Muscle of arm (tissue), 12 donors: ENCODE data around the gene ADARB2. TPM values are rescaled to one million over a fixed set of nuclear protein-coding genes. Genes with fewer than 3 reads are reported as not detected.

Source experiments
- DNase-seq: peaks from one replicate; pipeline ENCODE4 v3.0.0-alpha.2; 2013
- polyA plus RNA-seq, 12 donors: library from polyadenylated mRNA; unstranded; fragments of 120-200 nt; gene quantifications; one replicate each; pipeline ENCODE4 v1.2.1, GENCODE V29; 2013; ENCODE audit not compliant: insufficient read length in 12 of 12

ADARB2 gene
- polyA plus RNA-seq, 12 donors, result 0.07 to 0.48 (median 0.32) TPM; not detected in 2

DNA sequence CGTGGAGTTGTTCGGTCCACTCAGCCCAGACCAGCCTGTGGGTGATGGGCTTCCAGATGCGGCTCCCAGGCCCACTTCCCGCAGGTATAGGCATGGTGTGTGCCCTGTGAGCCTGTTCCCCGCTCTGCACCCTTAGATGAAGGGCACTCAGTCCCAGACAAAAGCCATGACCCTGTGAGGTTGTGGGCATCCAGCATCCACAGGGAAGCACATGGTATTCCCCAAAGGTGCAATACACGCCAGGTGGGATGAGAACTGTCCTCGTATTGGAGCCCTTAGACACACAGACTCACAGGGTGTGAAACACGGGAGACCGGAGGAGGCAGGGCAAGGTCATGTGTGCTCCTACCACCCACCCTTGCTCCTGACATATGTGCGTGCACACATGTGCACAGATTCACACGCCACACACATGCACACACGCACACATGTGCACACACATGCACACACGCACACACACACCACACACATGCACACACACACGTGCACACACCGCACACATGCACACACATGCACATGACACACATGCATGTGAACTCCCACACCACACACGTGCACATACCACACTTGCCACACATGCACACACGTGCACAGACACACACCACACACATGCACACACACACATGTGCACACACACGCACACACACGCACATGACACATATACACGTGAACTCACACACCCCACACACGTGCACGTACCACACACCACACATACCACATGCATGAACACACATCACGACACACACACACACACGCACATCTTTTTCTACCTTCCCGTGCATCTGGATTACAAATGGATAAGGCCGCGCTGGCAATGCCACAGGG is 361.8 kb downstream of the ADARB2 start:
- DNase-seq, result no peak

DNA sequence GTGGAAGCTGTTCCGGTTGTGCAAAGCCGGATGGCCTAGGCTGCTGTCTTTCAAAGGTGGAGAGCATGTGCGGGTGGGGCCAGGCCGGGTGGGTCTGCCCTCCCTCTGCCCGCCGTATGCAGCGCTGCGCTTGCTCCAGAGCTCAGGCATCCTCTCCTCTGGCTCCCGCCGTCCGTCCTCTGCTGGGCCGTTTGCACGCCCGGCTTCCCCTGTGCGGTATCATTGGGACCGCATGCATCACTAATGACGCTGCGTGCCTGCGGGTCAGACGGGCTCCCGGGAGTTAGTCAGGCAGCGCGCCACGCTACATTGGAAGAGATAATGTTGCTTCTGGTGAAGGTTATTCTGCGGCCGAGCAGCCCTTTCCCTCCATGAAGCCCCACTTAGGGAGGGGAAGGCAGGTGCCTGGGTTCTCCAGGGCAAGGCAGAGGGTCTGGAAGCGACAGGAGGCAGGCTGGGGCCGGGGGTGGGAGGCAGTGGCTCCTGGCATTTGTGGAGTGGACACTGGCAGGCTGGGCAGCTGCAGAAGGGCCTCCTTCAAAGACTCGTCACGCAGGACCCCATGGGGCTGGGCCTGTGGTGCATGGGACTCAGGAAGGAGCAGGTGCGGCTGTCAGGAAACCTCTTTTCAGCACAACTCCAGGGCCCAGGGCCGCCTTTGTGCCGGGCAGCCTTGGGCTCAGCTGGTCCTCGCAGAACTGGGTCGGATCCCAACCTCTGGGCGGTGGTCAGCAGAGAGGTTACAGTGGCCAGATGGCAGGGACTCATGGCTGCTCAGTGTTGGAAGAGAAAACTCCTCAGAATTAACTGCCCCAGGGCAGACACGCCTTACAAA is 362.6 kb downstream of the ADARB2 start:
- no peak for DNase-seq

DNA sequence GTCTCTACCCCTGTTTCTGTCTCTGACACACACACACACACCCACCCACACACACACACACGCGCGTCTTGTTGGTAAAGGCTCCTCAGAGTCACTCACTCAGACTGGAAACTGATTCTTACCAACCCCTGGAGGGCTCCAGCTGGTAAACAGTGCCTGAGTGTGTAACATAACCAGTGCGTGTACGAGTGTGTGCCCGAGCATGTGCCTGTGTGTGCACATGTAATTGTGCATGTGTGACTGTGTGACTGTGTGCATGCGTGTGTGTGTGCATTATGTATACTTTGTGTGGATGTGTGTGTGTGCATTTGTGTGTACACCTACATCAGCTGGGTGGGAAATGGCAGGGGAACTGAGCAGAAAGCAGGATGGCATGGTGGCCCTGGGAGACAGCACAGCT is 364.0 kb downstream of the ADARB2 start:
- DNase-seq, result no peak

DNA sequence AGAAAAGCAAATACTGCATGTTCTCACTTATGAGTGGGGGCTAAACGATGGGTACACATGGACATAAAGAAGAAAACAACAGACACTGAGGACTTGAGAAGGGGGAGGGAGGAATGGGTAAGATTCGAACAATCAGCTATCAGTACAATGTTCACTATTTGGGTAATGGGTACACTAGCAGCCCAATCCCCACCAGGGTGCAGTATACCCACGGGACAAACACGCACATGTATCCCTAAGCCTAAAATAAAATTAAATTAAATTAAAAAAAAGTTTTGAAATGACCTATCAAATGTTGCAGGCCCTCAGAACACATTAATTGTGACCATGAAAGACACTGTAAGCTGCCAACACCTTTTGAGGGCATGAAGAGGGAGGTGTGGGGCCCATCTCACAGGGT is 365.1 kb downstream of the ADARB2 start:
- DNase-seq, result no peak

DNA sequence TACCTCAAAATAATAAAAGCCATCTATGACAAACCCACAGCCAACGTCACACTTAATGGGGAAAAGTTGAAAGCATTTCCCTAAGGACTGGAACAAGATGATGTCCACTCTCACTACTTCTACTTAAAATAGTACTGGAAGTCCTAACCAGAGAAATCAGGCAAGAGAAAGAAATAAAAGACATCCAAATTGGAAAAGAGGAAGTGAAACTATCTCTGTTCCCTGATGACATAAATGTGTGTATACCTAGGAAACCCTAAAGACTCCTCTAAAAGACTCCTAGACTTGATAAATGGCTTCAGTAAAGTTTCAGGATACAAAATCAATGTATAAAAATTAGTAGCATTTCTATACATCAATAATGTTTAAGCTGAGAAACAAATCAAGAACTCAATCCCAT is 367.0 kb downstream of the ADARB2 start:
- no peak for DNase-seq

DNA sequence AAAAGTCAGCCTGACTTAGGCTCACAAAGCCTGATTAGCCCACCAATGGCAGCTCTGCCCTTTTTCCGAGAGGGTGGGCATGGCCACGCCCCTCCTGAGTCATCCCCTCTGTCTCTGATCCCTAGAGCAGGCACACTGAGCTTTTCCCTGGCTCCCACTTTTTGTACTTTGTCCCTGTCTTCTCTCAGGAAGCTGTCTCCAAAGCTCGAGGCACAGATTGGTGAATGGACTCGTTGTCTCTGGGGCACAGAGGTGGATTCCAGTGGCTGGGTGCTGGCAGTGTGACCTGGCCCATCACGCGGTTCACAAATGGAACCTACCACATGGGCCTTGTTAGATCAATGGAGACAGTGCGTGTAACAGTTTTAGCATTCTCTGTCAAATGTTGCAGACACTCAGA is 367.7 kb downstream of the ADARB2 start:
- no peak for DNase-seq

DNA sequence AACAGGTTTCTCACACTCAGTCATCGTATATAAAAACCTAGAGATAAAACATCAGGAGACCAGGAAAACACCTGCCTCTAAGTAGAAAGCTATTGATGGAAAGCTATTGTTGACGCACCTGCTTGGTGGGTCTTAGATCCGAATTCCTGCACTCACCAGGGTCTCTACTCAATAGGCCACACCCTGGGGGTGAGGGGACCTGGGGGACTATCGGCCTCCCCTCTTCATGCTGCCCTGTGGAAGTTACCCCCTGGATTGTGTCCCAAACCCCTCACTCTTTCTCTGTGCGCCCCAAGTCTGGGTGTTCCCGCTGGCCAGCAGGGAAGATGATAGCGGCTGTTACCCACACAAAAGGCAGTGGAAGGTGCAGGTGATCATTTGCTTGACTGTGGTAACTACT is 368.1 kb downstream of the ADARB2 start:
- DNase-seq, result no peak

DNA sequence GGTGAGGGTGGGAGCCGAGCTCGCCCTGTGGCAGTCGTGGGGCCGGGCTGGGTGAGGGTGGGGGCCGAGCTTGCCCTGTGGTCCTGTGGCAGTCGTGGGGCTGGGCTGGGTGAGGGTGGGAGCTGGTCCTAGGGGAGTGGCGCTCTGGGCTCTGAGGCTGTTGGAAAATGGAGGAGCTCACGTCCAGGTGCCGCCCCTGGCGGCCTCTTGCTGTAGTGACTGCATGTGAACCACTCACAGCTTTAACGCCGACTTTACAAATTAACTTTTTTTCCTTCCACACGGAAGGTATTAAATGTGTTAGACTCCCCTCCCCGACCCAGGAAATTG is 368.5 kb downstream of the ADARB2 start:
- DNase-seq, result peak; percentile 11

DNA sequence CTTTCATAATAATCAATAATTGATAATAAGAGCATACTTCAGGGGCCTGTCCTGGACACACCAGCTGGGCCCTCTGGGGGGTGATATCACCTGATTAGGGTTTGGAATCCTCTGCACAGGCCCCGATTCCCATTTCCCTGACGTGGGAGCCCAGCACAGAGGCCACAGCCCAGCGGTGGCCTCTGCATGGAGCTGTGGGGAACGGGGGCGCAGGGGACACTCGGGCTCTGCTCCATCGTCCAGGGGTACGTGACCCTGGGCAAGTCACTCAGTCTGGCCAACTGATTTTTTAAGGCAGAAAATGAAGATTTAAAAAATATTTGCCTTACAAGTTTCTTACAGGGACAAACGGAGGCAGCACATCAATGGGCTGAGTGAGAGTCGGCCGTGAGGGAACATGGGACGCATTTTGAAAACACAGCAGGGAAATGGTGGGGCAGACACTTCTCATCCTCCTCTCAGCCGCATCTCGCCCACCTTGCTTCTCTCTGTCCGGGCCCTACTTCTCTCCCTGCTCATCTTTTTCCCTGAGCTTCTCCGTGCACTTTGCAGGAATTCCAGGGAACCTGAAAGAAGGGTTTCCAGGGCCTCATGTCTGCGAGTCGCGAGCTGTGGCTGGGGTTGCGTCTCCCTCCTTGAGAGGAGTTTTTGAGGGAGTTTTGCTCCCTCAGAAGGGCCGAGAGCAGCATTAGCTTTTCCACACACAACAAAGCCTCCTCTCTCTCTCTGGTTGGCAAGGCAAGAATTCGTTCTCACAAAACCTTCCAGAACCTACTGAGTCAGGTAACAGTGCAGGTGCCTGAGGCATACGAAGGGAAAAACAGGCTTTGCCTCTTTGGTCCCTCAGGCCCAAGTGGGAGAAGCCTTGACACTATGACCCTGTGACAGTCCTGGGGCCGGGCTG is 369.1 kb downstream of the ADARB2 start:
- no peak for DNase-seq

DNA sequence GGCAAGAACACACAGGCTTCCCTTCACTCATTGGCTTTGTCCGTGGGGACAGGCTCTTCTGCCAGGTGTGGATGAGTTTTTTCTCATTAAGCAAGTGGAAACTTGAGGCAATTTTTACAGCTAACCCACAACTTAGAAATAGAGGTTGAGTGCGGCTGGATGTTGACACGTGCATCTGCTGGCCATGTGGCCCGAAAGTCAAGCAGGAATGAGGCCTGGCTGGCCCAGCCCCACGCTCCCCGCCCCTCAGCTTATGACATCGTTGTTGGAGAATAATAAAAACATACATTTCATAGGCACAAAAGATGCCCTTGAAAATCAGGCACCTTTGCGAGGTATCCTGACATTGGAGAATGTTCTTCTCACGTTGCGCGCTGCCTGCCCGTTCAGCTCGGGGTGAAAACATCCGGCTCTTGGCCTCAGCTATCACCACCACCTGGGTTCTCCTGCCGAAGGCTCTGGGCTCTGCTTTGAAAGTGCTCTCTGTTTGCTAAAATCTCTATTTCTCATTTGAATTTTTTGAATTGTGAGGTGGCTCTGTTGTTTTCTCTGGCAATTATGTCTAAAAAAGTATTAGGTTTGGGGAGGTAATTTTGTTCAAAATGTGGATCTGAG is 370.4 kb downstream of the ADARB2 start:
- DNase-seq, result no peak

DNA sequence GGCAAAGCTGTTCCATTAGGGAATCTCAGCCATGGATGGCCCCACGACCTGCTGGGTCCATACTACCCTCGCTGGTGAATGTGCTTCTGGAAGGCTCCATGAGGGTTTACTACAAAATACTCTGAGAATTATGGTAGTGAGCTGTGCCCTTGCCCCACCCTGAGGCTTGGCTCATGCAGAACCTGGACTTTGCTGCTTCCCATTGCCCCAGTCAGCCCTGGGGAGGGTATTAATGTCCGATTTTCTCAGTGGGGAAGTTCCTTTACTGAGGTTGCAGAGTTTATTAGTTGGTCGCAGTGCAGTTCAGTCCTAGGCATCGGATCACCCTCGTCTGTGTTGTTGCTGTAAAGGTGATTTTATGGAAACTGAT is 371.0 kb downstream of the ADARB2 start:
- no peak for DNase-seq

DNA sequence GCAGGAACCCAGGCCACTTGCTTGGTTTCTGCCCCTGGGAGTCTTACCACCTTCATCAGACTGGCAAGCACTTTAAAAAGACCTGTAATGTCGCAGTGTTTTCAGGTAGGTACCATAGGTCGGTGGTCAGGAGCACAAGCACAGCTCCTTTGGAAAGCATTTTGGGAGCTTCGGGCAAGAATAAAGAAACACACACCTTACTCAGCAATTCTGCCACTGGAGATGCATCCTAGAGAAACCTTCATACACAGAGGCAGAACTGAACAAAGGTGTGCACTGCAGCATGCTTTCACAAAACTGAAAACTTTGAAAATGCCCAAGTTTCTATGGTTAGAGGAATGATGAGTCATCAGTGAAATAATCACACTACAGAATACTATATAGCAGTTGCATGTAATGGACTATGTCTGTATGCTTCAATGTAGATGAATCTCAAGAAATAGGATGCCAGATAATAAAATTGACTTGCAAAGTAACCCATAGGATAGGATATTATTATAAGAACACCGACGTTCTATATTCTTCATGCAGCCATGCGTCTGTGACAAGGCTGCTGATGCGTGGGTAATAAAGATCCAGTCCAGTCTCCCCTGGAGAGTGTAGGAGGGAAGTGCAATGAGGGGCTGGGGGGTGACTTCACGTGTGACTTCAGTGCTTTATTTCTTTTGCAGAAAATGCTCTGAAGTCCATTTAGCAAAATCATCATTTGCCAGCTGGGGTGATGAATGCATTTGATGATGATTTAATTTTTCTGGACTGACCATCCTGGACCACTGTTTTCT is 371.6 kb downstream of the ADARB2 start:
- no peak for DNase-seq

DNA sequence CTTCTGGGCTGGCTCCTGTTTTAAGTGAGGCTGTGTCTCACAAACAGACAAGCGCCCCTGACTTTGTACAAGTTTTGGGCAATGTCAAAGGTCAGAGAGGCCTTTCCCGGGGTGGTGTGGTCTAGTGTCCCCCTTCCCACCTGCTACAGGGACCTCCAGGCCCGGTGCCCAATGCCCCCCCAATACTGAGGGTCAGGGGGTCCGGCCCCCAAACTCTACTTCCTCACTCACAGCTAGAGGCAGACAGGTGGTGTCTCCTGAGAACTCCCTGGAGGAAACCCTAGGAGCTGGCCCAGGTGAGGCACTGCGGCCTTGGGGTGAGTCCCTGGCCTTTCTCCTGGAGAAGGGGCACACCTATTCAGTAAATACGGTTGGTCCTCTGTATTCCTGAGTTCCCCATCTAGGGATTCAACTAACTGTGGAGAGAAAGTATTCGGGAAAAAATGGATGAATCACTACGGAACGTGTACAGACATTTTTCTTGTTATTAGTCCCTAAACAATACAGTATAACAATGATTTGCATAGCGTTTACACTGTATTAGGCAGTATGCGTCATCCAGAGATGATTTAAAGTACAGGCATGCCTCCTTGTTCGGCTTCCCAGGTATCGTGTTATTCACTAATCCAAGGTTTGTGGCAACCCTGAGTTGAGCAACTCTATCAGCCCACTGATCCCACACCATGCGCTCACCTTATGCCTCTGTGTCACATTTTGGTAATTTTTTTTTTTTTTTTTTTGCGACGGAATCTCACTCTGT is 373.0 kb downstream of the ADARB2 start:
- DNase-seq, result no peak

DNA sequence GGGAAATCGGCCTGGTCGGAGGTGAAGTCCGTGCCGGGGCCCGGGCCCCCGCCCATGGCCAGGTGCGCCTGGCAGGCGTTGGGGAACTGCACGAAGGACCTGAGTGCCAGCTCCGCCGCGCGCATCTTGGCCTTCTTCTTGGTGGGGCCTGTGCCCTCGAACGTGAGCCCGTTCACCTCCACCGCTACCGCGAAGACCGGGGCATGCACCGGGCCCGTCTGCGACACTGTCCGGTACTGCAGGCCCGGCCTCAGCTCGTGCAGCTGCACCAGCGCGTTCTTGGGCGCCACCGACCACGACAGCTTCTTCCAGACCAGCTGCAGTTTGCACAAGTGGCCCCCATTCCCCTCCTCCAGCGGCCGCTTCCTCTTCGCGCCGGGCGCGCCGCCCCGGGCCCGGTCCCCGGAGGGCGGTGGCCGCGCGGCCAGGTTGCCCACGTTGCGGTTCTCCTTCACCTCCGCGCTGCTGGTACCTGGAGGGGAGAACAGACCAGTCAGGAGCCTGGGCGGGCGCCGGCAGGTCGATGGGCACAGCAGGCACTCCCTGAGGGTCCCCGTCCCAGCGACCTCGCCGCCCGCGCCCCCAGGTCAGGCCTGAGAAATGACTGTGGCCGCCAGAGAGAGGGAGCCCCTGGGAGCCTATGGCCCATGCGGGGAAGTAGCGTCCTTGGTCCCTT is 373.7 kb downstream of the ADARB2 start:
- DNase-seq, result no peak

DNA sequence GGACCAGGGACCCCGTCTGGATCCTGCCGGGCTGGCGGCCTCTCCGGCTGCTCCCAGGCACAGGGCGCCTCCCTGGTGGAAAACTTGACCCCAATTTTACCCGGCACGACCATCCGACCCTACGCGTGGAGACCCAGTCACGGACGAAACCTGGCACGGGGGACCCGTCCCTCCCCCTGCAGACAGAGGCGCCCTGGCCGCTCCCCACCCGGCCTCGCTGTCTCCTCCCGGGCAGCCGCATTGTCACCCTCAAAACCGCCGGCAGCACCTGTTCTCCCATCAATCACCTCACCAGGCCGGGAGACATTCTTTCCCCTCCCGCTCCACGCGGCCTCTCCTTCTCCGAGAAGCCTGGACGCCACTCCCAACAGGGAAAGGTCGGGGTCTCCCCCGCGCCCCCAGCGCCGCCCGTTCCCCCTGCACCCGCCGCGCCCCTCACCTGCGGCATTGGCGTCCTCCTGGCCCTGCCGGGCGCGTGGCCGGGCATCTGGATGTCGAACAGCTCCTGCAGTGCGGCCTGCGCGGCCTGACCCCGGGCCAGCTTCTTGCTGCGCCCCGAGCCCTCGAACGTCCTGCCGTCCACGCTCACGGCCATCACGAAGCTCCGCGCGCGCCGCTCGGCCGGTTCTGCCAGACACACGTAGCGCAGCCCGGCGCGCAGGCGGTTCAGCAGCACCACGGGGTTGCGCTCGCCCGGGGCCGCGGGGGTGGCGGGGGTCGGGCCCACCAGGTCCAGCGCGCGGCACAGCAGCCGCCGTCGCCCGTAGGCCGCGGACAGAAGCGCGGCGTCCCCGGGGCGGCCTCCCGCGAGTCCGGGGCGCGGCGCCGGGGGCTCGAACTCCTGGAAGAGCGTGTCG is 374.5 kb downstream of the ADARB2 start:
- no peak for DNase-seq

DNA sequence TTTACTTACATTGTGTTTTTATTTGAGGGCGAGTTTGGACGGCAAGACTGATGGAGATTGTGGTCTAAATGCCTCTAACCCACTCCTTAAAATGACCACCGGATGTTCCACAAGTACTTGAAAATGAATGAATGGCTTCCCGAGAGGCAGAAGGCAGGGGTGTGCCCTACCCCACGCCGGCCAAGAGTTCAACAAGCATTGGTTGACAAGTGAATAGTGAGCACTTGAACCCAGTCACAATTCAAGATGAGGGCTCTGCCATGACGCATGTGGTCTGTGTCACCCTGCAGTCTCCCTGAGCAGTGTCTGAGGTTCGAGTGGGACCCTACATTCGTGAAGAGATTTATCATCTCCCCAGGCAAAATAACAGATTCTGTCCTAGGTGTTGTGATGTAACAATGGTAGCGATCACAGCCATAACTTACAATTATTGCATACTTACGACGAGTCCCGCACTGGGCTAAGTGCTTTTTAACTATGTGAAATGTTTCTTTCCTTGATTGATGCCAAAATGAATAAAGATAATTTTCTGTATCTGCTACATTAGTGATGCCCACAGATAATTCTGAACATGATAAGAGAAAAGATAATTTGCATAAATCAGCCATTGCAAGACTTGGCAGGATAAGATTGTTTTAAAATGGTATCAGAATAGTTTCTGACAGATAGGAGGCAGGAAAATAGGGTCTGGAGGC is 375.8 kb downstream of the ADARB2 start:
- no peak for DNase-seq

DNA sequence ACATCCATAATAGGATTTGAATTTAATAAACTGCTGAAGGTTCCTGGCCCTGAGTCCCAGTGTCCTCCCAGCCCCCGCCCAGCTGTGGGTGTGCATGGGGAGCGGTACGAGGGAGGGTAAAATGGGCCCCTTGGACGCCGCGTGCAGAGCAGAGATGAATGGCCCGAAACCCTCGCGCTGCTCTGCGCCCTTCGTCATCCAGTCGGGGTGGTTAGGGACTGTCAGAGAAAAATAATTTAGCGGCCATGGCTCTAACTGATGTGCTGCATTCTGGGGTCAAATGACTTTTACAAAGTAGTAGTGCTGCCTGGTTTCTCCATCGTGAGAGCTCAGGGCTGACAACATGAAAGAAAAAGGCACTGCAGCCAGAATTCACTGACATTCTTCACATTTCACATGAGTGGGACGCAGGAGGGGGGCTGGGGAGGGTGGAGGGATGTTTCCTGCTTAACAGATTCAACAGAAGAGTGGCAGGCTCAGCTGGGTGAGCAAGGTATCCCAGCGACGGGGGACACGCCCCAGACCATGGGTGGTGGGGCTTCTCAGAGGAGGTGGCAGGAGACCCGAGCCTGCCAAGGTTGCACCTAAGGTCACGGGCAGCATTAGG is 376.7 kb downstream of the ADARB2 start:
- peak; percentile 38 for DNase-seq
